Choroid plexus epithelial cell (primary cell): ENCODE data around the gene TGFB2.

Experiments
- DNase-seq: peaks from one replicate; pipeline ENCODE4 v3.0.0-alpha.2; 2010; ENCODE audit warnings: low read depth
- H3K4me3 ChIP-seq: 2 replicates; pipeline ENCODE4 v1.5.1; 2011; ENCODE audit warnings: low read depth, mild to moderate bottlenecking, control low read depth, low read length, moderate library complexity
- TF ChIP-seq, protein P1 (sequence below): conservative IDR thresholded peaks from 2 replicates; pipeline ENCODE4 v1.5.1; 2011; ENCODE audit warnings: low read depth, mild to moderate bottlenecking, control low read depth, inconsistent platforms, low read length, moderate library complexity

TGFB2 gene

DNA sequence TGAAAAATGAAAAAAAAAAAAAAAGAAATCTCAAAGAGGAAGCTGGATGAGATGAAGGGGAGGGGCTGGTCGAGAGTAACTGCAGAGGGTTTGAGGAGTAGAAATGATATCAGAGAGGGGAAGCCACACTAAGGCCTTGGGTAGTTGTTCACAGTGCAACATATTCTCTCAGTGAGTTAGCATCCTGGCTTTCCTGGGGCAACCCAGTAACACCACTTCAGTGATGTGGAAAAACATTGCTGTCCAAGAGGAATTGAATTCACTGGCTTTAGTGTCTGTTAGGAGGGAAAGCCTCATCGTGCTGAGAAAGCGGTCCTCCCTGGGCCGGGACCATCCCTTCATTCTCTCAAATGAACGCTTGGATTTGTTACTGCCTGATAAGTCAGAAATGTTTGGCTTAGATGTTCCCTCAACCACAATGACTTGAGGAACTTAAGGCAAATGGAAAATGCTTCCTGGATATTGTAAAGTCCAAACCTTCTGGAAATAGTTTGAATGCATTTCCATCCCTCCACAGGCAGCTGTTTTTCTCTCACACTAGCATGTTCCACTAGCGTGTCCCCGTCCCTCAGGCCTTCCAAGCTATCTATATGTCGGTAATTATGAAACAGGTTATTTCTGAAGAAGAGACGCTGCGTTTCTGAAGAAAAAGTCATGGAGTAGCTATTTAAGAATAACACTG, 12.2 kb downstream of the TGFB2 start:
- DNase-seq = no peak
- no peak overlapping the region for H3K4me3 ChIP-seq
- TF ChIP-seq, protein P1, sequence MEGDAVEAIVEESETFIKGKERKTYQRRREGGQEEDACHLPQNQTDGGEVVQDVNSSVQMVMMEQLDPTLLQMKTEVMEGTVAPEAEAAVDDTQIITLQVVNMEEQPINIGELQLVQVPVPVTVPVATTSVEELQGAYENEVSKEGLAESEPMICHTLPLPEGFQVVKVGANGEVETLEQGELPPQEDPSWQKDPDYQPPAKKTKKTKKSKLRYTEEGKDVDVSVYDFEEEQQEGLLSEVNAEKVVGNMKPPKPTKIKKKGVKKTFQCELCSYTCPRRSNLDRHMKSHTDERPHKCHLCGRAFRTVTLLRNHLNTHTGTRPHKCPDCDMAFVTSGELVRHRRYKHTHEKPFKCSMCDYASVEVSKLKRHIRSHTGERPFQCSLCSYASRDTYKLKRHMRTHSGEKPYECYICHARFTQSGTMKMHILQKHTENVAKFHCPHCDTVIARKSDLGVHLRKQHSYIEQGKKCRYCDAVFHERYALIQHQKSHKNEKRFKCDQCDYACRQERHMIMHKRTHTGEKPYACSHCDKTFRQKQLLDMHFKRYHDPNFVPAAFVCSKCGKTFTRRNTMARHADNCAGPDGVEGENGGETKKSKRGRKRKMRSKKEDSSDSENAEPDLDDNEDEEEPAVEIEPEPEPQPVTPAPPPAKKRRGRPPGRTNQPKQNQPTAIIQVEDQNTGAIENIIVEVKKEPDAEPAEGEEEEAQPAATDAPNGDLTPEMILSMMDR = no peak

DNA sequence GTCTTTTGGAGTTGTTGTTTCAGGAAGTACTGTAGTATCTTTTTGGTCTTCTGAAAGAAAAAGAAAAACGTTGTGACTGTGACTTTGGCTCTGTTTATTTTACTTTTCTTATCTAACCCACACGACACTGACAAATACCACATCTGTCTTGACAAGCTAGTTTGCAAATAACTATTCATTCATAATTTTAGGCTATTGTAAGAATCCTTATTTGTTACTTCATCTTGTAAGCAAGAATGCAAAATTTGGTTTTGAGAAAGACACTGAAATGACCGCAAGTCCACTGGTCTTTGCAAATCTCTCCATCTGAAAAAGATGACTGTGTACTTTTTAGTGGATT, 12.7 kb downstream of the TGFB2 start:
- no peak for DNase-seq
- TF ChIP-seq, protein P1 = no peak

DNA sequence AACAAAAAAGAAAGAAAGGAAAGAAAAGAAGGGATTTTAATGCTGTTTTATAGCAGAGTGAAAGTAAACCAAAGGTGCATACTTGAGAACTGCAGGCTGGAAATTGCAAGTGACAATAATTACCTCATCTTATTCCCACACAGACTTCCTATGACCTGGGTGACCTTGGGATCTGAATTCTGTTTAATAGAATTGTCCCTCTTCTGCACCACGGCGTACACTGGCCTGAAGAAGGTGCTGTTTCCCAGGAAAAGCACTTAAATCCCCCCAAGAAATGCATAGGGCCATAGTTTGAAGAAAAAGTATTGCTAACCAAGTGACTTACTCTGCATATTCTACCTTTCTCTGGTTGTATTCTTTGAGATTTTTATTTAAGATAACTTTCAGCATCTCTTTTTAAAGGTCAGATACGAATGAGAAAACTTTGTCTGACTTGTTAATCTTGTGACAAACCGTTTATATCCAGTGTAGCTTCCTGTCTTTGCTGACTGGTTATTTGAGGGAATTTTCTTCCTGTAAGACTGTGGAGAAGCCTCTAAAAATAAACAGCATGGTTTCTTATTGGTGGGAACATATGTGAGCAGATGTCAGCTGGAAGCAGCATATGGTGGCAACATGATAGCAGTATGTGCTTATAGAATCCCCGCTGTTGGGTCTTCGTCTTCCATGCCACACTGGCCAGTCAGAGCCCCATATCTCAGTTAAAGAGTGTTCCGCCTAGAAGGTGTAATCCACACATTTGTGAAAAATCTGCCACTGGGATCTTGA, 16.3 kb downstream of the TGFB2 start:
- H3K4me3 ChIP-seq = no peak overlapping the region
- TF ChIP-seq, protein P1 = peak; percentile 74
- peak; percentile 78 for DNase-seq

More for the DNA sequence above, 12.7 kb downstream of the TGFB2 start:
- no peak overlapping the region for H3K4me3 ChIP-seq

GRCh38 chr1:218362418-218363076, 17.4 kb downstream of the TGFB2 start:
- TF ChIP-seq, protein P1 = no peak
- no peak overlapping the region for H3K4me3 ChIP-seq
- no peak for DNase-seq

DNA sequence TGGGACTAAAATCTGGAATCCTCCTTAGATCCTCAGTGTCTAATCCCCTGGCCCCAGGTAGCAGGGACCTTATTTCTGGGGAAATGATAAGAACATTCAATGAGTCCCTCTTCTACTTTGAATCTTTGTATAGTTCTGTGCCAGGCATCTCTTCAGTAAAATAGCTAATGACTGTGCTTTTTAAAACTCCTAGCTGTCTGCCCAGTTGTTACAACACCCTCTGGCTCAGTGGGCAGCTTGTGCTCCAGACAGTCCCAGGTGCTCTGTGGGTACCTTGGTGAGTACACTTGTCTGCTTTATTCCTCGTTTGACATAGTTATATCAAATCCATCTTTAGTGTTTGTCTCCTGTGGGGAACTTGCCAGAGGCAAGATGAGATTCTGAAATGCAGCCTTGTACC, 18.0 kb downstream of the TGFB2 start:
- no peak overlapping the region for H3K4me3 ChIP-seq
- DNase-seq = no peak
- TF ChIP-seq, protein P1 = no peak

GRCh38 chr1:218364028-218364710, 19.0 kb downstream of the TGFB2 start:
- peak; percentile 26 for DNase-seq
- H3K4me3 ChIP-seq = no peak overlapping the region
- TF ChIP-seq, protein P1 = no peak
